NCI-H2107 (cell line): ENCODE measurements around the gene LIX1.

ENCODE experiments used
- DNase-seq: peaks from one replicate; lab custom pipeline; 2025; lab: John Stamatoyannopoulos, UW

Gene LIX1

GRCh38 chr5:97074859-97075489 is 67.4 kb downstream of the LIX1 start:
- no peak for DNase-seq

- DNase-seq = no peak
Observed at GRCh38 chr5:97073420-97073819, 69.0 kb downstream of the LIX1 start.

DNA sequence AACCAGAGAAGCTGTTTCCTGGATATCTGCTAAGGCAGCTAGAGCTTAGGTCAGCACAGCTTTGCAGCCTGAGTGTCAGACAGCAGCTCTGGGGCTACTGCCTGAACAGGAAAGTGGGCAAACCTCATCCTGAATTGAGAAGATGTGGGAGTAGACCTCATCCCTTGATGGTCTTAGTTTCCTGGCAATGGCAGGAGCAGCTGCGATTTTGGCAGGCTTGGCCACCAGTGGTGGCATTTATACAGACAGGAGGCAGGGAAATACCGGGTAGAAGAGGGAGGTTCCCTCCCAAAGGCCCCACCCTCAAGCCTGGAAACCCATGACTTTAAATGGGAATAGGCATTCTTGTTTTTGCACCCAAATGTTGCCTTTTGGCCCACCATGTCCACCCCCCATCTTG is 69.7 kb downstream of the LIX1 start:
- no peak for DNase-seq

- DNase-seq = no peak
Observed at GRCh38 chr5:97071993-97072392, 70.4 kb downstream of the LIX1 start.

GRCh38 chr5:97071101-97071500 is 71.3 kb downstream of the LIX1 start:
- DNase-seq = no peak

DNA sequence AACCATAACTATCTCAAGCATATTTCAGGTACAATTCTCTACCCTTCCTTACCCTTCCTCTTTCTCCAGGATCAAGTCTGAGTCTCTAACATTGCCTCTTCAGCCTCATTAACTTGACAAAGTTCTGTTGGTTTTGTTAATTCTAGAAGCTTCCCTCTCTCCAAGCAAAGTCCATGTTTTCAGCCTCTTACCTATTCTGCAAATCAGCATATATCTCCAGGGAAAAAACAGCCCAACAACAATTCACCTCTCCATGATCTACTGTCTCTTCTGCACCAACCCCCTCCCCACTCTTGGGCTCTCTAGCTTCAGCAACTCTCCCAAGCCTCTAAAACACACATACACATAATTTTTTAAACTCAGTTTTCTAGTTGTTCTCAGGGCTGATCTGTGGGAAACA is 72.2 kb downstream of the LIX1 start:
- DNase-seq = no peak

GRCh38 chr5:97067296-97067850 is 75.0 kb downstream of the LIX1 start:
- DNase-seq = no peak

- no peak for DNase-seq
Observed at GRCh38 chr5:97065475-97065874, 76.9 kb downstream of the LIX1 start.

- no peak for DNase-seq
Observed at GRCh38 chr5:97063251-97063650, 79.2 kb downstream of the LIX1 start.

DNA sequence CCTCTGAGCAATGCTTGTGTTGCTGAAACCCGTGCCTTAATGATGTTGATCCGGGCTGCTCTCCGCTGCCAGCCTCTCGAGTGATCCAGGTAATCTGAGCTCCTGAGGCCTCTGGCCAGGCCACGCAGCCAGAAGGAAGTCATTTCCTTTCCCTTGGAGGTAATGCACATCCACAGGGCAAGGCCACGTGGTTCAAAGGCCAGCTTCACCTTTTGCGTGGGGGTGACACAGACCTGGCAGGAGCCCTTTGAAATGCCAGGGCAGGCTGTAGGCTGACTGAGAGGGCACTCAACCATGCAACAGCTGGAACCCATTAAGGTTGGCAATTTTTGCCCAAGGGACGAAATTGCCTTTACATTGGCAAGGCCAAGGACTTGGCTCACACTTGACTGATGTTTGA is 80.4 kb downstream of the LIX1 start:
- DNase-seq = no peak

- no peak for DNase-seq
Observed at GRCh38 chr5:97056263-97056662, 86.1 kb downstream of the LIX1 start.

GRCh38 chr5:97049175-97049574 is 93.2 kb downstream of the LIX1 start:
- no peak for DNase-seq

DNA sequence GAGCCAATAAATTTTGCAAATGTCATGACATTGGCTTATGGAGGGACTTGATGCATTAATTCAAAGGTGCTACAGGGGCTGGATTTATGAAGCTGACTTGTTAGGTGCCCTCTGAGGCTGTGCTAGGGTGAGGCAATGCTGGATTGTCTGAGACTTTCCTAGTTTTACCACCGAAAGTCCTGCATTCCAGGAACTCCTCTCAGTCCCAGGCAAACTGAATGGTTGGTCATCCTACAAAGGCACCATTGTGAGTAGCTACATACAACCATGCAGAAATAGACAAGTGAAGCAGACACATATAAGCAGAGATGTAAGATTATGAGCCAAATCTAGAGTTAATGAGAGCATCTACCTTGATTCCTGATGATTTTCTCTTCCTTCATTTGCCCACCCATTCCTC is 95.3 kb downstream of the LIX1 start:
- no peak for DNase-seq

DNA sequence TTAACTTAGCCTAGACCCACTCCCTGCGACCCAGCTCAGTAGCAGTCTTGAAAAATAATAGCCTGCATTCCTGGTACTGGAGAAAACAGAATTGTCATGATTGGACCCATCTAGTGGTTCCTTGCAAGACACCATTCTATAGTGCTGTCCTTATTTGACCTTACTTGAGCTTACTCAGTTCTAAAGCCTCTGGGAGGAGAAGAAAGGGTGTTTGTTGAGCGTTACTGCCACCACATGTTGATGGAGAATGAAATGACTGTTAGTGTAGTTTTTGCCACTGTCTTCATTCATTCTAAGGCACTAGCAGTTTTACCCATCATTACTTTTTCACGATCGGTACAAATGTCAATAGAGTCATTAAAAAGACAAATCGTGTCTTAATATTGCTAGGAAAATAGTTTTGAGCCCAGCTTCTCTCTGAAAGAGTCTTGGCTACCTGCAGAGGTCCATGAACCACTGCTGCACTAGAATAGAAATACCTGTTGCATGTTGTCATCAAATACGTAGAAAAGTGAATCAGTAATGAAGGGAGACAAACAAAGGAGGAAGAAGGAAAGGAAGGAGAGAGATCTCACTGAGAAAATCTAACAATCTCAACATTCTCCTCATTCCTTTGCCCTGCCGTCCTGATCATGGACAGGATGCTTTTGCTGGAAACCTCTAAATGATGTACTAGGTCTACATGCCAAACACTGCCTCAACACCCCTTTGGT is 96.0 kb downstream of the LIX1 start:
- no peak for DNase-seq

GRCh38 chr5:97044052-97044451 is 98.4 kb downstream of the LIX1 start:
- DNase-seq = no peak

DNA sequence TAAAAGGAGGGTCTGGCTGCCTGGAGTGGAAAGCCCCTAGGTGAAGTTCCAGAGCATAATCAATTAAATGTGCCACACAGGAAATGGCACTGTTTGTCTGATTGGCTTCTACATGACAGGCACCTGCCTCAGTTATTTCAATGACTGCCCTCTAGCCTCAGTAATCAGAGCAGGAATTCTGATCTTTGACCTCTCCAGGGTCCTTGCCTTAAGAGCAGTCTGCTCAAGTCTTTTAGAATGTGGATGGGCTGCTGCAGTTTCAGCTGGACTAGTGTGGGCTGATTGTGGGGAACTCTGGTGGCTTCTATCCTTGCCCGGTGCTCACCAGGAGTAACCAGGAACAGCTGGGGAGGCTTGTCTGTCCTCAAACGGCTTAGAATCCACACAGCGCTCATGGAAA is 98.9 kb downstream of the LIX1 start:
- DNase-seq = no peak

GRCh38 chr5:97042996-97043395 is 99.4 kb downstream of the LIX1 start:
- DNase-seq = no peak
